ENCODE results near the gene COL18A1.

GRCh38 chr21:45492765-45493164, 87.8 kb downstream of the COL18A1 start:
- TF ChIP-seq CTCF (IDR thresholded peaks at IDR 0.05) (no peak), EZH2phosphoT487 (IDR thresholded peaks at IDR 0.05) (no peak), EZH2 (IDR thresholded peaks at IDR 0.05) (no peak)
